ENCODE data around the gene C17orf50.
"Not testable (repeated sequence)": the region's sequence is repeated elsewhere in the genome, so short reads cannot be mapped to it uniquely, and the experiment has no call there.

C17orf50 gene

GRCh38 chr17:35751541-35751940 is 9.1 kb upstream of the C17orf50 start:
- in situ Hi-C loops (cut with MboI; ENCODE audit: low sequenced_read_pairs) = not testable (repeated sequence)

- in situ Hi-C loops (cut with MboI; ENCODE audit: low sequenced_read_pairs) = no loop called here
These were observed 8.2 kb upstream of the C17orf50 start for GRCh38 chr17:35752471-35752870.

GRCh38 chr17:35752945-35753764 is 7.5 kb upstream of the C17orf50 start, which contains the start of gene GAS2L2:
Gene GAS2L2, minus strand, starts transcription at chr17:35753239. Its CDS starts 389 bp downstream, at chr17:35752850.
- in situ Hi-C loops (cut with MboI; ENCODE audit: low sequenced_read_pairs) = no loop called here

DNA sequence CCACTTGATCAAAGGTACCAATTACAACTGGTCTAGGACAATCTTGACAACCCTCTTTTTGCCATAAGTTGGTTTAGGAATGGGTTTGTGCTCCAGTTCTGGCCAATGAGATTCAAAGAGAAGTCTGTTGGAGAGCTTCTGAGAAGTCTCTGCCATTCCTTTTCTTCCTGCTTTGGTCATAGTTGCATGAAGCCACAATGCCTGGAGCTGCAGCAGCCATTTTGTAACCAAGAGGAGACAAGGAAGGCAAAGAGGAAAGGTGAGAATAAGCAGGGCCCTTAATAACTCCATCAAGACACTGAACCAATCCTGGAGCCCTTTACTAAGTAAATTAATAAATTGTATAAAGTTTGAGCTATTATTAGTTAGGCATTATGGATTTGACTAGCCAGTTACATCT is 3.4 kb upstream of the C17orf50 start:
- in situ Hi-C loops (cut with MboI; ENCODE audit: low sequenced_read_pairs) = no loop called here

GRCh38 chr17:35761601-35762000 is 914 bp downstream of the C17orf50 start:
- in situ Hi-C loops (cut with MboI; ENCODE audit: low sequenced_read_pairs) = no loop called here

DNA sequence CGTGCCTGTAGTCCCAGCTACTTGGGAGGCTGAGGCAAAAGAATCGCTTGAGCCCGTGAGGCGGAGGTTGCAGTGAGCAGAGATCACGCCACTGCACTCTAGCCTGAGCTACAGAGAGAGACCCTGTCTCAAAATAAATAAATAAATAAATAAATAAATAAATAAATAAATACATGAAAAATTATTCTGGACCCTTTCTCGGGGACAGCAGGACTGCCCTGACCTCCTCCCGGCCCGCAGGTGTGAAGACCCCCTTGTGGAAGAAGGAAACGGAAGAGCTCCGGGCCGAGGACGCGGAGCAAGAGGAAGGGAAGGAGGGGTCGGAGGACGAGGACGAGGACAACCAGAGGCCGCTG is 3.1 kb downstream of the C17orf50 start:
- in situ Hi-C loops (cut with MboI; ENCODE audit: low sequenced_read_pairs) = no loop called here

GRCh38 chr17:35764123-35764991 is 3.7 kb downstream of the C17orf50 start:
- in situ Hi-C loops (cut with MboI; ENCODE audit: low sequenced_read_pairs) = no loop called here

DNA sequence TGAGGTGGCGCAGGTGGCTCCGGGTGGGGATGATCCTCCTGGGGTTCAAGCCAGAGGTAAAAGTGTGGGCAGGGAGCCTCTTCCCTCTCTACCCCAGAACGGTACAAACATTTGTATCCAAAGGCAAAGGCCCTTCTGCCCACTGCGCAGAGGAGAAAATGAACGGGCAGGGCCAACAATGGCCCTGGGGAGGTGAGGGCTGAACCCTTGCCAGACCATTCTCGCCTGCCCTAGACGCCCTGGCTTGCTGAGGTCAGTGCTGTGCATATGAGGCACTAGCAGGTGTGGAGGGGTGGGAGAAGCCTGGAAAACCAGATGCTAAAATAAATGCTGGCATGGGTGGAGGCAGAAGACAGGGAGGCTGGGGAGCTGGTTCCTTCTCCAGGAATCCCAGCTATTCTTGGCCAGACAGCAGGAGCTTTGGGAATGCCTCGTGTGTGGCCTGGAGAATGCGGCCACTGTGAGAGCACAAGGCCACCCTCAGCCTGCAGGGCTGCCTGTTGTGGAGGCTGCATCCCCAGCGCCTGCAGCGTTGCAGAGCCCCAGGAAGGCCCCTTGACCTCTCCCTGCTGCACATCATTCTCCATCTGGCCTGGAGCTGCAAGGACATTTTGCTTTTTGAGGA is 4.5 kb downstream of the C17orf50 start:
- in situ Hi-C loops (cut with MboI; ENCODE audit: low sequenced_read_pairs) = no loop called here

- in situ Hi-C loops (cut with MboI; ENCODE audit: low sequenced_read_pairs) = no loop called here
These were observed 5.2 kb downstream of the C17orf50 start for GRCh38 chr17:35765756-35766488.

DNA sequence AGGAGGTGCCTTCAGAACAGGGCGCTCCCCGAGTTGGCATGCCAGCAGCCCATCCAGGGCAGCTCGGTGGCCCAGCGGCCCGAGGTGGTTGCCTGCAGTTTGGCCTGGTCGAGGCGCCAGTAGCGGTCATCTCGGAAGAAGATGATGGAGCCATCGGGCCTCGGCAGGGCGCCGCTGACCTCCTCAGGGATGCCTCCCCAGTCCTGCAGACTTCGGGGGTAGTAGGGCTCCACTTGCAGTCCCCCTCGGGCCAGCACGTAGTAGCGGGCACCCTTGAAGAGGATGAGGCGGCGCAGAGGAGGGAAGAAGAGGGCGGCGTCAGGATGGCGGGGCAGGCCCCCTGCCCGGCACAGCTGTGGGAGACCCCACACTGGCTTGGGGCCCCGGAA is 5.8 kb downstream of the C17orf50 start:
- in situ Hi-C loops (cut with MboI; ENCODE audit: low sequenced_read_pairs) = no loop called here

- in situ Hi-C loops (cut with MboI; ENCODE audit: low sequenced_read_pairs) = no loop called here
These were observed 6.3 kb downstream of the C17orf50 start for GRCh38 chr17:35766903-35767510.

GRCh38 chr17:35768797-35769196 is 8.1 kb downstream of the C17orf50 start:
- in situ Hi-C loops (cut with MboI; ENCODE audit: low sequenced_read_pairs) = no loop called here

- in situ Hi-C loops (cut with MboI; ENCODE audit: low sequenced_read_pairs) = no loop called here
These were observed 9.3 kb downstream of the C17orf50 start for GRCh38 chr17:35769895-35770486.

DNA sequence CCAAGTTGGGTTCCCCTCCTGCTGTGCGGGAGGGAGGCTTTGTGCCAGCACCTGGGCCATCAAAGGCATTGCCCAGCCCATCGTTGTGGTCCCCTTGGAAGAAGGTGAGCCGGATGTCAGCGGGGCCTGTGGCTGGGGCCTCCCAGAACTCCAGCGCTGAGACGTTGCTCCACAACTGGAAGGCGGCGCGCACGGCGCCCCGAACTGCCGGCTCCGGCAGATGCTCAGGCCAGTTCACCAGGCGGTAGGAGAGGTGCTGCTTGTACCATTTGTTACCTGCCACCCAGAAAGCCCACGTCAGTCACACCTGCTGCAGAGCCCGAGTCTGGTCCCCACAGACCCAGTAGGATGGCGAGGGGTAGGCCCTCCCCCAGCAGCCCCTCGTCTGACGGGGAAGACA is 12.4 kb downstream of the C17orf50 start:
- in situ Hi-C loops (cut with MboI; ENCODE audit: low sequenced_read_pairs) = no loop called here

- in situ Hi-C loops (cut with MboI; ENCODE audit: low sequenced_read_pairs) = no loop called here
These were observed 13.2 kb downstream of the C17orf50 start for GRCh38 chr17:35773679-35774425.

DNA sequence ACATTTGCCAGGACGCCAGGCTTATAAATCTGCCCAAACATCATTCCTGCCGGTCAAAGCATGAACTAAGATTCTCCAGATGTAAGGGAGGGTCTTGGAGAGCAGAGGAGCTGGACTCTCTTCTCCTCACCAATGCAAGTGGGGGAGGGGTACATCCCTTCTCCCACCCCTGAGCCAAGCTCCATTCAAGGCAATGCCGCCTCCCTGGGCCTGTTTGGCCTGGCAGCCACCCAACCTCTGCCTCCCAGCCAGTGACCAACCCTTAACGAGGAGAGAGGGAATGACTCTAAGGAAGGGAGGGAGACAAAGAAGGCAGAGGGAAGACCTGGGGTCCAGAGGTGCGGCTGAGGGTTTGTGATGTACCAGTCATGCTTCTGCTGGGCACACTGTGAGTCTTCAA is 13.8 kb downstream of the C17orf50 start:
- in situ Hi-C loops (cut with MboI; ENCODE audit: low sequenced_read_pairs) = no loop called here

- in situ Hi-C loops (cut with MboI; ENCODE audit: low sequenced_read_pairs) = no loop called here
These were observed 14.4 kb downstream of the C17orf50 start for GRCh38 chr17:35775039-35775438.

GRCh38 chr17:35775583-35775982 is 14.9 kb downstream of the C17orf50 start:
- in situ Hi-C loops (cut with MboI; ENCODE audit: low sequenced_read_pairs) = no loop called here

- in situ Hi-C loops (cut with MboI; ENCODE audit: low sequenced_read_pairs) = no loop called here
These were observed 18.0 kb downstream of the C17orf50 start for GRCh38 chr17:35778641-35779196.
